Stimulated activated CD4-positive, alpha-beta T cell treated with anti-CD3 and anti-CD28 coated beads, Interleukin-15, amount 100 ng/mL, for 48 hours (primary cell): ENCODE results near the gene UFL1.
A peak's percentile ranks its signal among the peaks of the same experiment; 100 is the strongest.
"Not testable (repeated sequence)": the region's sequence is repeated elsewhere in the genome, so short reads cannot be mapped to it uniquely, and the experiment has no call there.

Source experiments
- DNase-seq, 2 donors: peaks; one replicate each; pipeline ENCODE4 v3.0.0-alpha.2; 2020; ENCODE audit warnings: low read depth in 2 of 2

UFL1 gene

DNA sequence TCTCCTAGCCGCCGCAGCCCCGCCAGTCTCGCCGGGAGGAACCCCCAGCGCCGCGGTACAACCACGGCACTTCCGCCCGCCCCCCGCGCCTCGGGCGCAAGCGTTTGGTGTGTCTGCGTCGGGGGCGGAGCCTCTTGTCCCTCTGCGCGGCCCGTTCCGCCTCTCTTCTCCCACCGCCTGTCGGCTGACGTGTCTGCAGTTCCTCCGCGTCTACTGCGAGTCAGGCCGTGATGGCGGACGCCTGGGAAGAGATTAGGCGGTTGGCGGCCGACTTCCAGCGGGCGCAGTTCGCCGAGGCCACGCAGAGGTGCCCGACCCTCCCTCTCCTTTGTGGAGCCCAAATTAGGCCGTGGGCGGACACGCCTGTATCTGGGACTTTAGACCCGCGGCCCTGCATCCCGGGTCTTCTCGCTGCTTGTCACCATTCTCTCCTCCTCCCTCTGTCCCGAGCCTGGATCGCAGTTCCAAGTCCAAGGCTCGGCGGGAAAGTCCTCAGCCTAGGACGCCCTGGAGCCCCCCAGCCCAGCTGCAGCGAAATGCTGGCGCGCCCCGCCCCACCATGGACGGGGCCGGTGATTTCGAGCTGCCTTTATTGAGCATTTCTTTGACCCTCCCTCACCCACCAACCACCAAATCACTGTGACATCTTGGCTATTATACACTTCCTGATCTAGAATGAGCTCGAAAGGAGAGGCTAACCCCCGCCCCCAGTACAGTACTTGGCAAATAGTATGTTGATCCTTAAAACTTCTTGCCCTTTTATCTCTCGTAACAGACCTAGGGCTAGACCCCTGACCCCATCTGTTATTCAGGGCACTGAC is at the start of gene UFL1:
Gene UFL1, plus strand, starts transcription at position 163 of the 821 bp plus-strand sequence. Its CDS starts 68 bp downstream, at position 231.
- peak; percentile 88 to 91 for DNase-seq

DNA sequence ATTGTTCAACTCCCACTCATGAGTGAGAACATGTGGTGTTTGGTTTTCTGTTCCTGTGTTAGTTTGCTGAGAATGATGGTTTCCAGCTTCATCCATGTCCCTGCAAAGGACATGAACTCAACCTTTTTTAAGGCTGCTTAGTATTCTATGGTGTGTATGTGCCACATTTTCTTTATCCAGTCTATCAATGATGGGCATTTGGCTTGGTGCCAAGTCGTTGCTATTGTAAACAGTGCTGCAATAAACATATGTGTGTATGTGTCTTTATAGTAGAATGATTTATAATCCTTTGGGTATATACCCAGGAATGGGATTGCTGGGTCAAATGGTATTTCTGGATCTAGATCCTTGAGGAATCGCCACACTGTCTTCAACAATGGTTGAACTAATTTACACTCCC is 49.3 kb upstream of the UFL1 start:
- not testable (repeated sequence) for DNase-seq

DNA sequence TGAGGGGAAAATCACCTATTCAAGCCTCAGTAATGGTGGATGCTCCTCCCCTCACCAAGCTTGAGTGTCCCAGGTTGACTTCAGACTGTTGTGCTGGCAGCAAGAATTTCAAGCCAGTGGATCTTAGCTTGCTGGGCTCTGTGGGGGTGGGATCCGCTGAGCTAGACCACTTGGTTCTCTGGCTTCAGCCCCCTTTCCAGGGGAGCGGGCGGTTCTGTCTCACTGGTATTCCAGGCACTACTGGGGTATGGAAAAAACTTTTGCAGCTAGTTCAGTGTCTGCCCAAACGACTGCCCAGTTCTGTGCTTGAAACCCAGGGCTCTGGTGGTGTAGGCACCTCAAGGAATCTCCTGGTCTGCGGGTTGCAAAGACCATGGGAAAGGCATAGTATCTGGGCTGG is 42.9 kb upstream of the UFL1 start:
- no peak for DNase-seq

GRCh38 chr6:96491926-96492325 is 29.7 kb upstream of the UFL1 start:
- DNase-seq, result no peak

DNA sequence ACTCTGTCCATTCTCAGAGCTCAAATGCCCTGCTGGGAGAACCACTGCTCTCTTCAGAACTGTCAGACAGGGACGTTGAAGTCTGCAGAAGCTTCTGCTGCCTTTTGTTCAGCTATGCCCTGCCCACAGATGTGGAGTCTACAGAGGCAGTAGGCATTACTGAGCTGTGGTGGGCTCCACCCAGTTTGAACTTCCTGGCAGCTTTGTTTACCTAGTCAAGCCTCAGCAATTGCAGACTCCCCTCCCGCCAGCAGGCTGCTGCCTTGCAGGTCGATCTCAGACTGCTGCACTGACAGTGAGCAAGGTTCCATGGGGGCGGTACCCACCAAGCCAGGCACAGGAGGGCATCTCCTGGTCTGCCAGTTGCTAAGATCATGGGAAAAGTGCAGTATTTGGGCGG is 21.8 kb upstream of the UFL1 start:
- no peak for DNase-seq

- DNase-seq, result no peak
Measured at GRCh38 chr6:96502915-96503314, 18.7 kb upstream of the UFL1 start.

- DNase-seq, result no peak
Measured at GRCh38 chr6:96505363-96505762, 16.2 kb upstream of the UFL1 start.

DNA sequence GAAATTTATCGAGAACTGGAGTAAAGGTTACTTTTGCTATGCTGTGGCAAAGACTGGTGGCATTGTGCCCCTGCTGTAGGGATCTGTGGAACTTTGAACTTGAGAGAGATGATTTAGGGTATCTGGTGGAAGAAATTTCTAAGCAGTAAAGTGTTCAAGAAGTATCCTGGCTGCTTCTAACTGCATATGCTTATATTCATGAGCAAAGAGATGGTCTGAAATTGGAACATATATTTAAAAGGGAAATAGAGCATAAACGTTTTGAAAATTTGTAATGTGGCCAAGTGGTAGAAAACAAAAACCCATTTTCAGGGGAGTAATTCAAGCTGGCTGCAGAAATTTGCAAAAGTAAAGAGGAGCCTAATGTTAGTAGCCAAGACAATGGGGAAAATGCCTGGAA is 12.3 kb upstream of the UFL1 start:
- no peak for DNase-seq

DNA sequence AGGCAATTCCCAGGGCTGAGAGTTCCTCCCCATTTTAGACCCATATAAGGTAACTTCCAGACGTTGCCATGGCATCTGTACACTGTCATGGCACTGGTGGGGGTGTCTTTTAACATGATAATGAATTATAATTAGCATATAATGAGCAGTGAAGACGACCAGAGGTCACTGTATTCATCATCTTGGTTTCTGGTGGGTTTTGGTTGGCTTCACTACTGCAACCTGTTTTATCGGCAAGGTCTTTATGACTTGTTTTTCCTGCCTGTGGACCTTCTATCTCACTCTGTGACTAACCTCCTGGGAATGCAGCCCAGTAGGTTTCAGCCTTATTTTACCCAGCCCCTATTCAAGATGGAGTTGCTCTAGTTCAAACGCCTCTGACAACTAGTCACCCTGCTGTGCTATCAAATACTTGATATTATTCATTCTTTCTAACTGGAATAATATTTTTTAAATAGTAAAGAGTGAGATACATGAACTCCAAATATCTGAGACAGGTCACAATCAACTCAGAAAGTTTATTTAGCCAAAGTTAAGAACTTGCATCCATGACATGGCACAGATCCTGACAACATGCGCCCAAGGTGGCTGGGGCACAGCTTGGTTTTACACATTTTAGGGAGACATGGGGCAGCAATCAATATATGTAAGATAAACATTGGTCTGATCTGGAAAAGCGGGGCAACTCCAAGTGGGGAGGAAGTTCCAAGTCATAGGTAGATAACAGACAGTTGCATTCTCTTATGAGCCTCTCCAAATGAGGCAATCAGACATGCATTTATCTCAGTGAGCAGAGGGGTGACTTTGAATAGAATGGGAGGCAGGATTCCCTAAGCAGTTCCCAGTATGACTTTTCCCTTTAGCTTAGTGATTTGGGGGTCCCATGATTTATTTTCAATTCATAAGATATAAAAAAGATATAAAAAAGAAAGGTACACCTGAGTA is 1.2 kb upstream of the UFL1 start:
- no peak for DNase-seq

DNA sequence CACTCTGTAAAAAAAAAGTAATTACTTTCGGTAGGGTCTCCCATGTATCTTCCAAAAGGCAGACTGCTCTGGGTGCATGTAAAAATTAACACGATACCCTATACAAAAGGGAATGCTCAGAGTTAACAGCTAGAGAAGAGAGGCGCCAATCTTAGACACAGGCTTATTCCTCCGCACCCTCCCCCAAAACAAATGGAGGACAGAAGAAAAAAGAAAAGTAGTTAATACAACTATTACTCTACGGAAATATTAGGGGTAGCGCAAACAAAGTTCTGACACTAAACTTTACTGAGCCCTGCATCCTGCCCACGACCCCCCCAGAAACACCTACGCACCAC is 331 bp upstream of the UFL1 start:
- DNase-seq, result no peak

DNA sequence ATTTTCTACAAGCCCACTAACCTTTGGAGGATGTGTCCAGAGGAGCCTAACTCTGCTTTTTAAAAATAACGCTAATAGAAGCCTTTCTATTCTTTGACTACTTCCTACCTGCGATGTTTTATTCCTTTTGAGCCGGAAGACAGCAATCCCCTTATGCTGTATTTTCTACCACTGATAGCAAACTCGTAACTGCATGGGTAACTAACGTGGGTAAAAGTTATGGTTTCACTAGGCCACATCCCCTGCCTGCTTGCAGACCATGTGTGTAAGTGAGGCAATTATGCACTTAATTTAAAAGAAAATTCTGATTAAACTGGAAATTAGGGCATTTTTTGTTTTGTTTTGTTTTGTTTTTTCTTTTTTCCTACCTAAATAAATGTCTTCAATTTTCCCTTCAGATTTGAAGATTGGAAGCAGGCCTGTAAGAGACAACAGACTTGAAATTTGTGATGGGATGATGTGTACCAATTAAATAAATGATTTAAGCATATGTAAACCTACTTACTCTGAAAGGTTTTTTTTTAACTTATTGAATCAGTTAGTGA is 931 bp downstream of the UFL1 start:
- DNase-seq, result no peak

GRCh38 chr6:96528193-96528592 is 6.6 kb downstream of the UFL1 start:
- no peak for DNase-seq

- DNase-seq, result no peak
Measured at GRCh38 chr6:96532399-96532798, 10.8 kb downstream of the UFL1 start.

DNA sequence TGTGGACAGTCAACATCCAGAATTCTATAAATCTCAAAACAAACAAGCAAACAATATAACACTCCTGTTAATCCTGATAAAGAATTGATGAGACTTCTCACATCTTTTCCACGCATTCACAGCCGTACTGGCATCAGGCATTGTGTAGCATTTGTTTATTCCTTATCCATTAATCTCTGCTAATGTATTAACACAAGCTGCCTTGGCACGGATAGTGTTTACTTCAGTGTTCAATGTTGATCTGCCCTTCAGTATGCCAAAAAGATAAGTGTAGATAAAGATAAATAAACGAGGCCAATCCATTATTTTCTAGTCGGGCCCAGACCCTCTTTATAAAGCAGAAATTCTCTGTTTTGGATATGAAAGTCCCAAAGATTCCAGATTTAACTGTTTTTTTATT is 16.1 kb downstream of the UFL1 start:
- no peak for DNase-seq

GRCh38 chr6:96542702-96543101 is 21.1 kb downstream of the UFL1 start:
- no peak for DNase-seq

DNA sequence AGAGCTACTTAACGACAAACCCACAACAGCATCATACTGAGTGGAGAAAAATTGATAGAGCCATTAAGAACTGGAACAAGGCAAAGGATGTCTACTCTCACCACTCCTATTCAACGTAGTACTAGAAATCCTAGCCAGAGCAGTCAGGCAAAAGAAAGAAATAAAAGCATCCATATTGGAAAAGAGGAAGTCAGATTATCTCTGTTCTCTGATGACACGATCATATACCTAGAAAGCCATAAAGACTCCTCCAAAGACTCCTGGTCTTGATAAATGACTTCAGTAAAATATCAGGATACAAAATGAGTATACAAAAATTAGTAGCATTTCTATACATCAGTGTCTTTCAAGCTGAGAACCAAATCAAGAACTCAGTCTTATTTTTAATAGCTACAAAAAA is 24.3 kb downstream of the UFL1 start:
- DNase-seq, result no peak

DNA sequence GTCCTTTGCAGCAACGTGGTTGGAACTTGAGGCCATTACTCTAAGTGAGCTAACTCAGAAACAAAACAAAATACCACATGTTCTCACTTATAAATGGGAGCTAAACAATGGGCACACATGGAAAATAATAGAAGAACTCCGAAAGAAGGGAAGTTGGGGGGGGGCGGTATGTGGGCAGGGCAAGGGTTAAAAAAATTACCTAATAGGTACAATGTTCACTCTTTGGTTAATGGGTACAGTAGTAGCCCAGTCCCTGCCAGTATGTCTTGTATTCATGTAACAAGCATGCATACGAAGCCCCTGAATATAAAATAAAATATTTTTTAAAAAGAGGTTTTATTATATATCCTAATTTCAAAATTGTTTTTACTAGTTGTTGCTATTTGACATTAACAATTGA is 26.0 kb downstream of the UFL1 start:
- DNase-seq, result no peak

GRCh38 chr6:96554558-96554957 is 33.0 kb downstream of the UFL1 start:
- no peak for DNase-seq

DNA sequence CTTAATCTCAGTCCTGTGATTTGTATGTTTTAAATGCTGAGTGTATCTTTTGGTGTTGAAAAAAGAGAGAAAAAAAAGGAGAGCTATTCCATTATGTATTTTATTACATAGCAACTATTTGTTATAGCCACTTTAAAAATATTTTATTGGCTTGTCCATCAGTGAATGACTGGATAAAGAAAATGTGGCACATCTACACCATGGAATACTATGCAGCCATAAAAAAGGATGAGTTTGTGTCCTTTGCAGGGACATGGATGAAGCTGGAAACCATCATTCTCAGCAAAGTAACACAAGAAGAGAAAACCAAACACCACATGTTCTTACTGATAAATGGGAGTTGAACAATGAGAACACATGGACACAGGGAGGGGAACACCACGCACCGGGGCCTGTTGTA is 38.1 kb downstream of the UFL1 start:
- not testable (repeated sequence) for DNase-seq

GRCh38 chr6:96562886-96563285 is 41.3 kb downstream of the UFL1 start, which contains the start of gene FHL5:
TSS of gene FHL5 (plus strand) at chr6:96563128. CDS start at chr6:96603614, 40,486 bp downstream.
- DNase-seq, result no peak

DNA sequence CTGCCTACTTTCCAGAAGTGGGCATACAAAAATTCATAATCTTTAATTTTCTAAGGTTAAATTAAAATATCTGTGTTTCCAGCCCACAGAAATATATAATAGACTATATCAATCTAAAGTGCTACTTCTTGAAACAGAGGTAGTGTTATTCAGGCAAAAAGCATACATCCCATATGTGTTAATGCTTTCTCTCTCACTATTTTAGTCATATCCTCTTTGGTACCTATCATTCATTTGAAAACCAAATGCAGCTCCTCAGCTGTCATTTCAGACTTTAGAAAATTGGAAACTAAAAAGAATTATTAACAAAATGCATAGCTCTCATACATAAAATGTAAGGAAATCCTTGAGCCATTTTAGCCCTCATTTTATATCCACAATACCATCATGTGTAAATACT is 42.2 kb downstream of the UFL1 start:
- no peak for DNase-seq

DNA sequence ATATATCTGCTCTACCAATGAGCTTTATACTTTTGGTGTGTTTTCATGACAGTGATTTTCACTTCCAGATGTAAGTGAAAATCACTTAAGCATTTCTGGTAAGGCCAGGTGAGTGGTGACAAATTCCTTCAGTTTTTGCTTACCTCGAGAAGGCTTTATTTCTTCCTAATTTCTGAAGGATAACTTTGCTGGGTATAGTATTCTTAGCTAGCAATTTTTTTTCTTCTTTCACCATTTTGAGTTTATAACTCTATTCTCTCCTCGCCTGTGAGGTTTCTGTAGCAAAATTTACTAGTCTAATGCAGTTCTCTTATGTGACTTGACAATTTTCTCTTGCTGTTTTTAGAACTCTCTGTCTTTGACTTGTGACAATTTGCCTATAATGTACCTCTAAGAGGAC is 48.4 kb downstream of the UFL1 start:
- no peak for DNase-seq

DNA sequence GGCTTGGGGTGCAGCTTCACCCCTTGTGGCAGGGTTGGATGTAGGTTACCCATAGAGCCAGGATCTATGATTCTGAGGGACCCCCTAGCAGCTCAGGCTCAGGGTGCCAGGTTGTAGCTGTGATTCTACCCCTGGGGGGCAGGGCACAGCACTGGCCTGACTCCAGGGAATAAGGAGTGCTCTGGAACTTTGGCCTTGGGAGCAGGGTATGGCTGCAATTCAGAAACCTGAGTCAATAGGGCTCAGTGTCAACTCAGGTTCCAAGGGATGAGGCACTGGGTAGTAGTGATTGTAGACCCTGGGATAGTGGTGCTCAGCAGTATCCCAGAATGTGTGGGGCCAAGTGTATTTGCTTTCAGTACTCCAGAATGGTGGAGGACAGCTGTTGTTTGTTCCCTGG is 49.9 kb downstream of the UFL1 start:
- DNase-seq, result no peak
